SK-N-SH treated with all-trans-retinoic acid at 6 μM for 48 hours (cell line): Measurements from ENCODE around the gene RIMBP2.
"Not testable (repeated sequence)": the region's sequence is repeated elsewhere in the genome, so short reads cannot be mapped to it uniquely, and the experiment has no call there.

Experiments used
- ATAC-seq: fragments of 200-7000 bp; cut with Tn5 transposase; 3 replicates; pipeline ENCODE4 v1.9.1; 2020; ENCODE audit warnings: mild to moderate bottlenecking, moderate library complexity
- ARNTL ChIP-seq: fragments of 450-650 bp; formaldehyde crosslinking; IDR thresholded peaks from 2 replicates; pipeline ENCODE4 v1.5.0; 2020; ENCODE audit warnings: low read depth, mild to moderate bottlenecking, moderate library complexity, borderline replicate concordance
- BACH2 ChIP-seq: fragments of 250-450 bp; sonication (Bioruptor Pico); IDR thresholded peaks from 2 replicates; pipeline ENCODE4 v1.9.0; 2021; ENCODE audit warnings: mild to moderate bottlenecking, borderline replicate concordance
- CREB5 ChIP-seq: fragments of 250-450 bp; sonication (Bioruptor Pico); IDR thresholded peaks from 2 replicates; pipeline ENCODE4 v1.5.1; 2020; ENCODE audit warnings: low read depth, mild to moderate bottlenecking, moderate library complexity
- CSDC2 ChIP-seq: fragments of 250-450 bp; sonication (Bioruptor Pico); IDR thresholded peaks from 2 replicates; pipeline ENCODE4 v1.5.0; 2020; ENCODE audit warnings: mild to moderate bottlenecking, moderate library complexity
- CSRNP3 ChIP-seq: fragments of 250-450 bp; sonication (Bioruptor Pico); IDR thresholded peaks from 2 replicates; pipeline ENCODE4 v1.5.1; 2021; ENCODE audit warnings: mild to moderate bottlenecking, moderate library complexity
- ESRRG ChIP-seq: fragments of 250-450 bp; sonication (Bioruptor Pico); IDR thresholded peaks from 2 replicates; pipeline ENCODE4 v1.6.1; 2021; ENCODE audit warnings: mild to moderate bottlenecking
- OSR1 ChIP-seq: fragments of 250-450 bp; sonication (Bioruptor Pico); IDR thresholded peaks from 2 replicates; pipeline ENCODE4 v1.8.0; 2022; ENCODE audit warnings: moderate library complexity, mild to moderate bottlenecking, inconsistent platforms
- PPARA ChIP-seq: fragments of 250-450 bp; sonication (Bioruptor Pico); IDR thresholded peaks from 2 replicates; pipeline ENCODE4 v1.5.0; 2020; ENCODE audit warnings: mild to moderate bottlenecking, borderline replicate concordance
- SNAI2 ChIP-seq: fragments of 250-450 bp; sonication (Bioruptor Pico); IDR thresholded peaks from 2 replicates; pipeline ENCODE4 v1.5.0; 2020; ENCODE audit warnings: mild to moderate bottlenecking, moderate library complexity
- TCF4 ChIP-seq: fragments of 250-450 bp; sonication (Bioruptor Pico); IDR thresholded peaks from 2 replicates; pipeline ENCODE4 v1.8.0; 2021; ENCODE audit warnings: mild to moderate bottlenecking, moderate library complexity, borderline replicate concordance
- TOX ChIP-seq: fragments of 250-450 bp; sonication (Bioruptor Pico); IDR thresholded peaks from 2 replicates; pipeline ENCODE4 v1.8.0; 2021; ENCODE audit warnings: mild to moderate bottlenecking, moderate library complexity, borderline replicate concordance
- ZC3H10 ChIP-seq: fragments of 250-450 bp; sonication (Bioruptor Pico); IDR thresholded peaks from 2 replicates; pipeline ENCODE4 v1.5.1; 2021; ENCODE audit warnings: mild to moderate bottlenecking, moderate library complexity
- ZFP3 ChIP-seq: fragments of 250-450 bp; sonication (Bioruptor Pico); IDR thresholded peaks from 2 replicates; pipeline ENCODE4 v1.5.0; 2020; ENCODE audit warnings: mild to moderate bottlenecking, moderate library complexity
- ZNF565 ChIP-seq: fragments of 450-650 bp; formaldehyde crosslinking; conservative IDR thresholded peaks from 2 replicates; pipeline ENCODE4 v1.5.0; 2020; ENCODE audit warnings: low read depth, mild to moderate bottlenecking, moderate library complexity
- ZNF70 ChIP-seq: fragments of 450-650 bp; formaldehyde crosslinking; IDR thresholded peaks from 2 replicates; pipeline ENCODE4 v1.5.0; 2020; ENCODE audit warnings: mild to moderate bottlenecking, moderate library complexity
- ZNF8 ChIP-seq: fragments of 450-650 bp; formaldehyde crosslinking; IDR thresholded peaks from 2 replicates; pipeline ENCODE4 v1.5.0; 2020; ENCODE audit warnings: mild to moderate bottlenecking, moderate library complexity
- TF ChIP-seq, protein P1 (sequence below): fragments of 250-450 bp; sonication (Bioruptor Pico); IDR thresholded peaks from 2 replicates; pipeline ENCODE4 v1.5.0; 2020; ENCODE audit warnings: mild to moderate bottlenecking, moderate library complexity
- TF ChIP-seq, protein P2 (sequence below): fragments of 250-450 bp; sonication (Bioruptor Pico); IDR thresholded peaks from 2 replicates; pipeline ENCODE4 v1.8.0; 2021; ENCODE audit warnings: low read depth, mild to moderate bottlenecking, moderate library complexity, borderline replicate concordance

The RIMBP2 gene

DNA sequence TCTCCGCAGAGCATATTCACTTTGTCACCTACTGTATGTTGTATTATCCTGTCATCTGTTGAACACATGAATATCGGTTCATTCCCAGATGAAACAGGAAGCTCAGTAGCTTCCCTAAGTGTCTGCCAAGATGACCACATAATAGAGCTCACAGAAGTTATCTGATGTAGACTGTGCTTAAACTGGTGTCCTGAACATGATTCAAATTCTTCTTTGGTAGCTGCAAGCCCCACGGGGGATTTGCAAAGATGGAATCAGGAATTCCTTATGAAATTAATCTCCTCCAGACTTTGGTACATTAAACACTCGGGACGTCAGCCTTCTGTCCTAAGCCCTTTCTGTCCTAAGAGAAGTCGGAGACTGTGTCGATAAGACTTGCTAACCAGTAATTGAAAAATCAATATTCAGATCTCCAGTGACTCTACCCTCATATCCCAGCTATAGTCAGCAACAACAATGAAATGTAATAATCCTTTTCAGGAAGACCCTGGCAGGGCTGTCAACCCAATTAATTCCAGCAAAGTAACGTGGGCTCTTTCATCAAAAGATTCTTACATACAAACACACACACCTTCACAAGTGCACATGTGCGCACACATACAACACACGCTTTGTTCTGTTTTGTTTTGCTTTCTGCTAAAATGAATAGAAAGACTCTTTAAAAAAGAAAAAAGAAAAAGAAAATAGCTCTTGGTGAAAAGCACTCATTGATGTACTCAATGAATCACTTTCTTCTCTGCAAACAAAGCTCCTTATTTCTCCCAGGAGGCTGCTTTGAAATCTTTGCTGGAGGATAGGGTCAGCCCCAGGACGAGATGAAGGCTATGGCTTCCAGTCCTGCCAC lies 127.2 kb downstream of the RIMBP2 start (continued):
- TF ChIP-seq, protein P1, sequence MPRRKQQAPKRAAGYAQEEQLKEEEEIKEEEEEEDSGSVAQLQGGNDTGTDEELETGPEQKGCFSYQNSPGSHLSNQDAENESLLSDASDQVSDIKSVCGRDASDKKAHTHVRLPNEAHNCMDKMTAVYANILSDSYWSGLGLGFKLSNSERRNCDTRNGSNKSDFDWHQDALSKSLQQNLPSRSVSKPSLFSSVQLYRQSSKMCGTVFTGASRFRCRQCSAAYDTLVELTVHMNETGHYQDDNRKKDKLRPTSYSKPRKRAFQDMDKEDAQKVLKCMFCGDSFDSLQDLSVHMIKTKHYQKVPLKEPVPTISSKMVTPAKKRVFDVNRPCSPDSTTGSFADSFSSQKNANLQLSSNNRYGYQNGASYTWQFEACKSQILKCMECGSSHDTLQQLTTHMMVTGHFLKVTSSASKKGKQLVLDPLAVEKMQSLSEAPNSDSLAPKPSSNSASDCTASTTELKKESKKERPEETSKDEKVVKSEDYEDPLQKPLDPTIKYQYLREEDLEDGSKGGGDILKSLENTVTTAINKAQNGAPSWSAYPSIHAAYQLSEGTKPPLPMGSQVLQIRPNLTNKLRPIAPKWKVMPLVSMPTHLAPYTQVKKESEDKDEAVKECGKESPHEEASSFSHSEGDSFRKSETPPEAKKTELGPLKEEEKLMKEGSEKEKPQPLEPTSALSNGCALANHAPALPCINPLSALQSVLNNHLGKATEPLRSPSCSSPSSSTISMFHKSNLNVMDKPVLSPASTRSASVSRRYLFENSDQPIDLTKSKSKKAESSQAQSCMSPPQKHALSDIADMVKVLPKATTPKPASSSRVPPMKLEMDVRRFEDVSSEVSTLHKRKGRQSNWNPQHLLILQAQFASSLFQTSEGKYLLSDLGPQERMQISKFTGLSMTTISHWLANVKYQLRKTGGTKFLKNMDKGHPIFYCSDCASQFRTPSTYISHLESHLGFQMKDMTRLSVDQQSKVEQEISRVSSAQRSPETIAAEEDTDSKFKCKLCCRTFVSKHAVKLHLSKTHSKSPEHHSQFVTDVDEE (CRISPR knock-in tag): peak; percentile 75; the same call in 1 of the 2 replicates
- TF ChIP-seq BACH2 (CRISPR knock-in tag): no peak
- TF ChIP-seq SNAI2 (CRISPR knock-in tag): no peak

DNA sequence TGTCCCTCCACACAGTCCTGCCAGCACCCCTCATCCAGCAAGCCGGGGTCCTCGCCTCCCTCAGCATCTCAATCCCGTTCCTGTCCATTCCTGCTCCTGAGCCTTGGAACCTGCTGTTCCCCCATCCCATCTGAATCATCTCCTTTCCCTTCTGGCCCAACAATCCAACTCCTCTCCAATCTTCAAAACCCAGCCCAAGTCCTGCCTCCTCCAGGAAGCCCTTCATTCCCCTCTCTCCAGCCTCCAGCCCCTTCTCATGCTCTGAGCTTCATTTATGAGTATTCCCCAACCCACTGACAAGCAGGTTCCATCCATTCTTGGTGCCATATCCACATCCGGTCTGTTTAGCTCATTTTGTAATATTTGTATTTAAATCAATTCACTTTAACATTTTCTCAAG lies 128.1 kb downstream of the RIMBP2 start:
- ATAC-seq: no peak
- TF ChIP-seq SNAI2 (CRISPR knock-in tag) (no peak), ZFP3 (peak; percentile 95)

GRCh38 chr12:130584475-130584874 lies 131.6 kb downstream of the RIMBP2 start:
- ATAC-seq: not testable (repeated sequence)

DNA sequence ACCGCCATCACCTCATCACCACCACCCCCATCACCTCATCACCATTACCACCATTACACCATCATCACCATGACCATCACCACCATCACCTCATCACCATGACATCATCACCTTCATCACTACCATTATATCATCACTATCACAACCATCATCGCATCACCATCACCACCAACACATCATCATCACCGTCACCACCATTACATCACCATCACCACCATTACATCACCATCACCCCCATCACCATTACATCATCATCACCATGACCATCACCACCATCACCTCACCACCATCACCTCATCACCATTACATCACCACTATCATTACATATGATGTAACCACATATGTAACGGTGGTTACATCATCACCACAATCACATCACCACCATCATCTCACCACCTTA lies 132.3 kb downstream of the RIMBP2 start:
- no peak for TF ChIP-seq PPARA (CRISPR knock-in tag)
- no peak for TF ChIP-seq ZNF565
- no peak for TF ChIP-seq CSRNP3 (CRISPR knock-in tag)
- TF ChIP-seq ESRRG: no peak
- TF ChIP-seq CREB5: no peak
- no peak for TF ChIP-seq CSDC2
- TF ChIP-seq ZNF70 (CRISPR knock-in tag): no peak
- TF ChIP-seq TOX: no peak
- no peak for TF ChIP-seq ZC3H10 (CRISPR knock-in tag)
- no peak for TF ChIP-seq ARNTL
- TF ChIP-seq, protein P2, sequence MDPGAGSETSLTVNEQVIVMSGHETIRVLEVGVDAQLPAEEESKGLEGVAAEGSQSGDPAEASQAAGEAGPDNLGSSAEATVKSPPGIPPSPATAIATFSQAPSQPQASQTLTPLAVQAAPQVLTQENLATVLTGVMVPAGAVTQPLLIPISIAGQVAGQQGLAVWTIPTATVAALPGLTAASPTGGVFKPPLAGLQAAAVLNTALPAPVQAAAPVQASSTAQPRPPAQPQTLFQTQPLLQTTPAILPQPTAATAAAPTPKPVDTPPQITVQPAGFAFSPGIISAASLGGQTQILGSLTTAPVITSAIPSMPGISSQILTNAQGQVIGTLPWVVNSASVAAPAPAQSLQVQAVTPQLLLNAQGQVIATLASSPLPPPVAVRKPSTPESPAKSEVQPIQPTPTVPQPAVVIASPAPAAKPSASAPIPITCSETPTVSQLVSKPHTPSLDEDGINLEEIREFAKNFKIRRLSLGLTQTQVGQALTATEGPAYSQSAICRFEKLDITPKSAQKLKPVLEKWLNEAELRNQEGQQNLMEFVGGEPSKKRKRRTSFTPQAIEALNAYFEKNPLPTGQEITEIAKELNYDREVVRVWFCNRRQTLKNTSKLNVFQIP: no peak
- no peak for TF ChIP-seq TCF4 (CRISPR knock-in tag)
- TF ChIP-seq, protein P1 (CRISPR knock-in tag): no peak
- TF ChIP-seq OSR1 (CRISPR knock-in tag): no peak
- no peak for TF ChIP-seq ZNF8
- no peak for TF ChIP-seq ZFP3
- ATAC-seq: no peak
